GM19023 (cell line): ENCODE measurements around the gene TMEM17.

Experiments
- ATAC-seq: cut with Tn5 transposase; IDR thresholded peaks from one replicate; pipeline ENCODE4 v1.9.1; 2021; ENCODE audit warnings: mild to moderate bottlenecking, moderate library complexity; ENCODE audit not compliant: unreplicated experiment

Gene TMEM17

GRCh38 chr2:62458206-62458641 is 47.8 kb downstream of the TMEM17 start:
- ATAC-seq: no peak

GRCh38 chr2:62457556-62457955 is 48.4 kb downstream of the TMEM17 start:
- ATAC-seq: no peak

GRCh38 chr2:62456721-62457539 is 49.1 kb downstream of the TMEM17 start:
- peak; percentile 85 for ATAC-seq

GRCh38 chr2:62455957-62456692 is 49.9 kb downstream of the TMEM17 start:
- ATAC-seq: no peak

GRCh38 chr2:62453955-62454354 is 52.0 kb downstream of the TMEM17 start:
- no peak for ATAC-seq

- ATAC-seq: no peak
These were observed 53.1 kb downstream of the TMEM17 start for GRCh38 chr2:62452701-62453454.

GRCh38 chr2:62450716-62451191 is 55.2 kb downstream of the TMEM17 start:
- ATAC-seq: no peak
